ENCODE data around the gene MAL. TPM values are rescaled to one million over a fixed set of nuclear protein-coding genes. Genes with fewer than 3 reads are reported as not detected.

Gene MAL
- 1 to 10 TPM in 1 of 4 donors, not detected in 3; 1.2 TPM for total RNA-seq

DNA sequence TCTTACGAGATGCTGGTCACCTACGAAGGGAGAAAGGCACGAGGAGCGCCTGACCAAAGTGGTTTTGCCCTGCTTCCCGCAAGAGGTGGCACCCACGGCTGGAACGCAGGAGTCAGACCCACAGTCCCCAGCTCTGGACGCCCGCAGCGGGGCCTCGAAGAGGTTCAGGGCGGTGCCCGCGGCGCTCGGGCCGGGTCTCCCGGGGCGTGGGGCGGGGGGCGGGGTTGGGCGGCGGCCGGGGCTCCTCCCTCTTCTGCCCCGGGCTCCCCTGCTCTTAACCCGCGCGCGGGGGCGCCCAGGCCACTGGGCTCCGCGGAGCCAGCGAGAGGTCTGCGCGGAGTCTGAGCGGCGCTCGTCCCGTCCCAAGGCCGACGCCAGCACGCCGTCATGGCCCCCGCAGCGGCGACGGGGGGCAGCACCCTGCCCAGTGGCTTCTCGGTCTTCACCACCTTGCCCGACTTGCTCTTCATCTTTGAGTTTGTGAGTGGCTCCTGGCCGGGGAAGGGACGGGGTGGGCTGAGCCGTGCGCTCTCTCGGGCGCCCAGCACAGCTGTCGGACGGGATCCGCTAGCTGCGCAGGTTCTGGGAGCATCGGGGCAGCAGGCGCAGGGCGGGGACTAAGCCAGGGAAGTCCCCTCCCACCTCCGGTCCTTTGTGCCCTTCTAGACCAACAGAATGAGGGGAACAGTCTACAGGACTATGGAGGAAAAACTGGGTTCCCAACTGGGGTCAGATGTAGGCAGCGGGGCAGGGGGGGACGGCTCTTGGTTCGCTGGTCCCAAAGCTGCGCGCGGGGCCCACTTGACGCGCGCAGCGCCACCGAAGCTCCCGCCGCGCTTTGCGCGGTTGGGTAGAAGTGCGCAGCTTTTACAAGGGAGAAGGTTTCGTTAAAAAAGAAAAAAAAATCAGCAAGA, at the start of gene MAL:
Gene MAL, plus strand, starts transcription at position 303 of the 914 bp plus-strand sequence. Its CDS starts 85 bp downstream, at position 388.
- peaks cover 0 to 31% of the 10 kb centered on the region in 2 donors for H3K27me3 ChIP-seq
- H3K4me1 ChIP-seq: peaks cover 0 to 19% (median 0%) of the 10 kb centered on the region in 4 donors
- DNase-seq: peak in 2 of 3 donors; percentile 31 to 58
- TF ChIP-seq POLR2A (IDR thresholded peaks at IDR 0.05) (no peak), CTCF (IDR thresholded peaks at IDR 0.05) (no peak)
- H3K4me3 ChIP-seq: peak within 1 kb of the TSS; percentile 5 to 48 (median 32)
- no peaks in the 10 kb centered on the region for H3K36me3 ChIP-seq
- H3K9me3 ChIP-seq: no peaks in the 10 kb centered on the region
- peak within 1 kb of the TSS in 3 of 4 donors; percentile 29 to 70 (median 46) for H3K27ac ChIP-seq

- Histone ChIP-seq H3K36me3 (no peaks in the 10 kb centered on the region), H3K27me3 (no peaks in the 10 kb centered on the region), H3K27ac (no peak overlapping the region), H3K4me3 (no peak overlapping the region), H3K4me1 (no peaks in the 10 kb centered on the region), H3K9me3 (no peaks in the 10 kb centered on the region)
- TF ChIP-seq CTCF (IDR thresholded peaks at IDR 0.05) (no peak), POLR2A (IDR thresholded peaks at IDR 0.05) (no peak)
- no peak for DNase-seq
These were observed 47.7 kb upstream of the MAL start for GRCh38 chr2:94977826-94978225.

DNA sequence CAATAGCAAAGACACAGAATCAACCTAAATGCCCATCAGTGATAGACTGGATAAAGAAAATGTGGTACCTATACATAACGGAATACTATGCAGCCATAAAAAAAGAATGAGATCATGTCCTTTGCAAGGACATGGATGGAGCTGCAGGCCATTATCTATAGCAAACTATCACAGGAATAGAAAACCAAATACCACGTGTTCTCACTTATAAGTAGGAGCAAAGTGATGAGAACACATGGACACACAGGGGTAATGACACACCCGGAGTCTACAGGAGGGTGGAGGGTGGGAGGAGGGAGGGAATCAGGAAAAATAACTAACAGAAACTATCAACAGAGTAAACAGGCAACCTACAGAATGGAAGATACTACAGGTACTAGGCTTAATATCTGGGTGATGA, 46.6 kb upstream of the MAL start:
- H3K9me3 ChIP-seq: no peaks in the 10 kb centered on the region
- no peak overlapping the region for H3K27ac ChIP-seq
- no peak for DNase-seq
- H3K36me3 ChIP-seq: no peaks in the 10 kb centered on the region
- H3K4me1 ChIP-seq: no peaks in the 10 kb centered on the region
- no peak for TF ChIP-seq CTCF (IDR thresholded peaks at IDR 0.05)
- TF ChIP-seq POLR2A (IDR thresholded peaks at IDR 0.05): no peak
- no peak overlapping the region for H3K4me3 ChIP-seq
- H3K27me3 ChIP-seq: no peaks in the 10 kb centered on the region

DNA sequence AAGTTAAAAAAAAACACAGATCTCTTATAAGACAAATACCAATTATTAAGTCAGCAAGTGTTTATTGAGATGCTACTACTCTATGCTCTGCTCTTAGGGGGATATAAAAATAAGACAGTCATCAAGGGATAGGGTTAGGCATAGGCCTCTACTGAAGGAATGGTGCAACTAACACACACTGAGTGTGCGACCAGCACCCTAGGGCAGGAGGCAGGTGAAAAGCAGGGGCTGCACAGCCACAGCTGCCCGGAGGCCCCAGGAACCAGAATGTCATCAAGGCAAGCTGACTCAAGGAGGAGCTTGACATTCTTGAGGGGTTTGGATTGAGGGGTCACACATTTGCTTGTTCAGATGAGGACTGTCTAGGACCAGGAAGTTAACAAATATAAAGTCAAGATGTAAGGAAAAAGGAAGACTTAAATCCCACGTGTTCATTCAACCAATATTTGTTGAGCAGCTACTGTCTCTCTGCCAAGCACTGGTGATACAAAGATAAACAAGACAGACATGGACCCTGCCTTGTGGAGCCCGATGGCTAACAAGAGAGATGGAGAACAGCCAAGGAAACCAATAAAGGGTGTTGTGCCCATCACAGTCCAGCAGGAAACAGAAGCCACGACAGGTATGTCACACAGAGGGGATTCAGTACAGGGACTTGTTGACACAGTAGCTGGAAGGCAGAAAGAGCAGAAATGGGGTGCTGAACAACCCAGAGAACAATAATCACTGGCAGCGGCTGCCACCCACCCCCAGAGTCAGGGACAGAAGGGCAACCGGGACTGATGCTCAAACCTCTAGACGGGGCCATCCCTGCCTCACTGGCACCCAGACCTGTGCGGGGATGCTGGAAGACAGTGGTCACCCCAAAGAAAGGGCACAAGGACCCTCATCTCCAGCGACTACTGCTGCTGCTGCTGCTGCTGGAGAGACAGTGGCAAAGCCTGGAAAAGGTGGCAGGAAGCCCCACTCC, 45.8 kb upstream of the MAL start:
- no peaks in the 10 kb centered on the region for H3K36me3 ChIP-seq
- no peak overlapping the region for H3K27ac ChIP-seq
- no peak for DNase-seq
- H3K9me3 ChIP-seq: no peaks in the 10 kb centered on the region
- no peaks in the 10 kb centered on the region for H3K27me3 ChIP-seq
- TF ChIP-seq POLR2A (IDR thresholded peaks at IDR 0.05) (no peak), CTCF (IDR thresholded peaks at IDR 0.05) (no peak)
- H3K4me1 ChIP-seq: no peaks in the 10 kb centered on the region
- no peak overlapping the region for H3K4me3 ChIP-seq

DNA sequence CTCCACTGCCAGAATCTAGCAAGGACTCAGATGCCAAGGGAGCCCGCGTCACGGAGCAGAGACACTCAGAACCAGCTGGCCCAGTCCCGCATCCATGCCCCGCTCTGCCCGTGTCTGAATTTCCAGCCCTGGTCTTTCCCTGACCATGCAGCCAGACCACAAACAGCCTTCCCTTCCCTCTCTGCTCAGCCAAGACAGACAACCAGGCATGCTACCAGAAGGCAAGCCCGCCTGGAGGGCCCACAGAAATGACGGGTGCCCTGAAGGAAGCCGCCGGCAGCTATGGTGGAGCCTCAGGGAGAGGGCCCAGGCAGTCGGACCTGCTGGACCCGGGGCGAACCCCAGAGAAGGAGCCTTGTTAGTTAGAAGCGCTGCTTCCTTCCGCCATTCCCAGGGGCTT, 45.1 kb upstream of the MAL start:
- H3K27me3 ChIP-seq: no peaks in the 10 kb centered on the region
- H3K9me3 ChIP-seq: no peaks in the 10 kb centered on the region
- no peak overlapping the region for H3K4me3 ChIP-seq
- H3K4me1 ChIP-seq: no peaks in the 10 kb centered on the region
- TF ChIP-seq CTCF (IDR thresholded peaks at IDR 0.05) (no peak), POLR2A (IDR thresholded peaks at IDR 0.05) (no peak)
- H3K36me3 ChIP-seq: no peaks in the 10 kb centered on the region
- H3K27ac ChIP-seq: no peak overlapping the region
- DNase-seq: no peak

Data from Peyer's patch (tissue), 4 donors.